ENCODE measurements around the gene CH25H.
"Not testable (repeated sequence)": the region's sequence is repeated elsewhere in the genome, so short reads cannot be mapped to it uniquely, and the experiment has no call there.

Gene CH25H

GRCh38 chr10:89207181-89207800 is at the start of gene CH25H:
CH25H (minus strand) TSS chr10:89207317; CDS start chr10:89207292, 25 bp downstream.
- DNase-seq = peak; percentile 18 to 32

GRCh38 chr10:89256340-89256739 is 49.2 kb upstream of the CH25H start:
- no peak for DNase-seq

GRCh38 chr10:89255793-89256192 is 48.7 kb upstream of the CH25H start:
- DNase-seq = no peak

- not testable (repeated sequence) for DNase-seq
Measured at GRCh38 chr10:89255091-89255579, 48.0 kb upstream of the CH25H start.

- DNase-seq = no peak
Measured at GRCh38 chr10:89252225-89252585, 45.1 kb upstream of the CH25H start.

GRCh38 chr10:89251409-89252224 is 44.5 kb upstream of the CH25H start, which contains the start of gene LIPA:
LIPA (minus strand) TSS chr10:89251775; CDS start chr10:89247648, 4,127 bp downstream.
- peak; percentile 98 to 99 for DNase-seq

GRCh38 chr10:89250865-89251408 is 43.8 kb upstream of the CH25H start:
- no peak for DNase-seq

- DNase-seq = no peak
Measured at GRCh38 chr10:89248990-89249389, 41.9 kb upstream of the CH25H start.

GRCh38 chr10:89247623-89248022 is 40.5 kb upstream of the CH25H start:
- DNase-seq = not testable (repeated sequence)

- DNase-seq = no peak
Measured at GRCh38 chr10:89245802-89246201, 38.7 kb upstream of the CH25H start.

GRCh38 chr10:89242840-89243568 is 35.9 kb upstream of the CH25H start:
- peak in 1 of 2 donors; percentile 24 for DNase-seq

- no peak for DNase-seq
Measured at GRCh38 chr10:89242345-89242684, 35.2 kb upstream of the CH25H start.

GRCh38 chr10:89241486-89242344 is 34.6 kb upstream of the CH25H start:
- no peak for DNase-seq

- no peak for DNase-seq
Measured at GRCh38 chr10:89241026-89241425, 33.9 kb upstream of the CH25H start.

- no peak for DNase-seq
Measured at GRCh38 chr10:89240519-89240918, 33.4 kb upstream of the CH25H start.

- DNase-seq = no peak
Measured at GRCh38 chr10:89238956-89239644, 32.0 kb upstream of the CH25H start.

GRCh38 chr10:89237849-89238248 is 30.7 kb upstream of the CH25H start:
- DNase-seq = no peak

- no peak for DNase-seq
Measured at GRCh38 chr10:89236226-89236797, 29.2 kb upstream of the CH25H start.

GRCh38 chr10:89235073-89235798 is 28.1 kb upstream of the CH25H start:
- peak in 1 of 2 donors; percentile 59 for DNase-seq

GRCh38 chr10:89233033-89233432 is 25.9 kb upstream of the CH25H start:
- DNase-seq = no peak

GRCh38 chr10:89228962-89229361 is 21.8 kb upstream of the CH25H start:
- no peak for DNase-seq
